HepG2 (cell line): ENCODE results near the gene NSMF. TPM values are rescaled to one million over a fixed set of nuclear protein-coding genes. Genes with fewer than 3 reads are reported as not detected.

Experiments used
- AGO1 ChIP-seq: fragments of 200-400 bp; formaldehyde crosslinking; IDR thresholded peaks from 2 replicates; pipeline ENCODE4 v1.6.1; 2017; ENCODE audit warnings: mild to moderate bottlenecking, low read depth, low read length, moderate library complexity; ENCODE audit not compliant: poor library complexity, severe bottlenecking
- EZH2 ChIP-seq: conservative IDR thresholded peaks from 2 replicates; pipeline ENCODE4 v1.6.1; 2012; ENCODE audit warnings: mild to moderate bottlenecking, low read depth, low read length, moderate library complexity
- HIC2 ChIP-seq: sonication (generic); formaldehyde crosslinking; IDR thresholded peaks from 2 replicates; pipeline ENCODE4 v1.9.0; 2022; ENCODE audit warnings: low read depth, missing genetic modification reagents
- SRSF9 ChIP-seq: fragments of 200-400 bp; formaldehyde crosslinking; IDR thresholded peaks from 2 replicates; pipeline ENCODE4 v1.6.1; 2018; ENCODE audit warnings: borderline replicate concordance, mild to moderate bottlenecking, low read depth, low read length; ENCODE audit not compliant: insufficient read depth, poor library complexity, severe bottlenecking
- TBX3 ChIP-seq: fragments of 450-650 bp; IDR thresholded peaks from 2 replicates; pipeline ENCODE4 v1.6.1; 2017; ENCODE audit warnings: antibody characterized with exemption, mild to moderate bottlenecking, inconsistent platforms, borderline replicate concordance
- YY1 ChIP-seq: IDR thresholded peaks from 2 replicates; pipeline ENCODE4 v1.6.1; 2011; ENCODE audit warnings: low read length, low read depth, moderate library complexity, mild to moderate bottlenecking; ENCODE audit not compliant: insufficient read depth, insufficient replicate concordance
- ZBTB33 ChIP-seq: sonication (generic); formaldehyde crosslinking; IDR thresholded peaks from 2 replicates; pipeline ENCODE4 v1.4.0; 2020; ENCODE audit warnings: missing genetic modification reagents
- ZBTB38 ChIP-seq: sonication (generic); formaldehyde crosslinking; IDR thresholded peaks from 2 replicates; pipeline ENCODE4 v1.5.1; 2020; ENCODE audit warnings: mild to moderate bottlenecking, missing genetic modification reagents
- ZFX ChIP-seq: sonication (generic); formaldehyde crosslinking; IDR thresholded peaks from 2 replicates; pipeline ENCODE4 v1.4.0; 2020; ENCODE audit warnings: mild to moderate bottlenecking, low read depth, missing genetic modification reagents, moderate library complexity
- ZNF18 ChIP-seq: sonication (generic); formaldehyde crosslinking; IDR thresholded peaks from 2 replicates; pipeline ENCODE4 v1.8.0; 2022; ENCODE audit warnings: mild to moderate bottlenecking, missing genetic modification reagents; ENCODE audit not compliant: insufficient replicate concordance
- ZNF687 ChIP-seq: sonication (generic); formaldehyde crosslinking; IDR thresholded peaks from 2 replicates; pipeline ENCODE4 v1.5.1; 2020; ENCODE audit warnings: mild to moderate bottlenecking, missing genetic modification reagents, moderate library complexity
- polyA plus RNA-seq, 8 experiments: library from polyadenylated mRNA; depleted of rRNA in 3 of 8; stranded (reverse) in 7 of 8; unstranded in 1 of 8; fragments of >200 nt; fragmentation: Illumina TruSeq in 4 of 8; extraction: Trizol in 4 of 8; gene quantifications; 2 replicates each; pipeline versions ENCODE4 v1.2.1 to v1.2.3, GENCODE V29; 2011 to 2016; ENCODE audit warnings: low read depth in 4 of 8, missing spikeins in 1 of 8, mixed read lengths in 1 of 8; ENCODE audit not compliant: insufficient read depth in 1 of 8
- total RNA-seq, 5 experiments: library from RNA; depleted of rRNA; stranded (reverse); fragments of >200 nt; fragmentation: Illumina TruSeq; extraction: Trizol; gene quantifications; 2 replicates each; pipeline ENCODE4 v1.2.3, GENCODE V29; 2016; ENCODE audit warnings: low read depth in 1 of 5
- TF ChIP-seq, protein P1 (sequence below): IDR thresholded peaks from 2 replicates; pipeline ENCODE4 v1.6.1; 2016; ENCODE audit warnings: low read depth, borderline replicate concordance

NSMF gene
- total and polyA plus RNA-seq, 2 of the 13 experiments (the other 11 are each of a cell fraction or from before 2014, with no cell fraction given) = 44.3 to 183 TPM

DNA sequence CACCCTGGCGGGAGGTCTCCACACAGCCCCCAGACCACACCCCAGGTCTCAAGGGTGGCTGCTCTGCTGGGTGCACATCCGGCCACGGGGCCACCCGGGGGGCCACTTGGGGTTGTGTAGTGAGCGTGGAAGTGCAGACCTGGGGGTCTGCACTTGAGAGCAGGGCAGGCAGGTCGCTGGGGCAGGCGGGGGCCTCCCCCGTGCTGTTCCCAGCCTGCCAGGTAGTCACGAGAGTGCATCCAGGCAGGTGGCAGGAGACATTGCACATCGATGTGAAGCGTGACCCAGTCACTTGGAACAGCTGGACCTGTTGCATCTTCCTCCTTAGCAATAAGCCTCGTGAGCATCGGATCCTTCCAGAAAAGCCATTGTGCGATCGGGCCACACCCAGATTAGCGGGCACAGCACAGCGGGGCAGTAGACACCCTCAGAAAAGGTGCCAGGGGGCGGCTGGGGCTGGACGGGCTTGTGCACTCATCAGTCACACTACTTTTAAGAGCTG is 13.2 kb downstream of the NSMF start (continued):
- TF ChIP-seq YY1 = peak; percentile 3
- peak; percentile 10 for TF ChIP-seq ZNF18
- peak; percentile 2 for TF ChIP-seq ZNF687 (CRISPR knock-in tag)
- no peak for TF ChIP-seq ZBTB33 (CRISPR knock-in tag)
- peak; percentile 74 for TF ChIP-seq AGO1
- TF ChIP-seq ZBTB38 (CRISPR knock-in tag) = peak; percentile 80
- TF ChIP-seq HIC2 (CRISPR knock-in tag) = 0 out of 2 replicates have a peak, but pooled peaks have one; percentile 4
- 0 out of 2 replicates have a peak, but pooled peaks have one; percentile 9 for TF ChIP-seq ZFX (CRISPR knock-in tag)
- TF ChIP-seq SRSF9 = no peak
- no peak for TF ChIP-seq TBX3
- TF ChIP-seq, protein P1, sequence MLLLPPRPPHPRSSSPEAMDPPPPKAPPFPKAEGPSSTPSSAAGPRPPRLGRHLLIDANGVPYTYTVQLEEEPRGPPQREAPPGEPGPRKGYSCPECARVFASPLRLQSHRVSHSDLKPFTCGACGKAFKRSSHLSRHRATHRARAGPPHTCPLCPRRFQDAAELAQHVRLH = no peak
- TF ChIP-seq EZH2 = no peak
- TF ChIP-seq, all 625 proteins: peak for 13
